Jurkat, Clone E6-1 (cell line): ENCODE results near the gene DNAJC3.
"Not testable (repeated sequence)": the region's sequence is repeated elsewhere in the genome, so short reads cannot be mapped to it uniquely, and the experiment has no call there.

Experiments
- DNase-seq: peaks from one replicate; pipeline ENCODE4 v3.0.0-alpha.2; 2011; ENCODE audit warnings: low read depth, low spot score
- H3K4me3 ChIP-seq: 2 replicates; pipeline ENCODE4 v1.5.1; 2011; ENCODE audit warnings: mild to moderate bottlenecking, low read length, control low read depth, moderate library complexity

Gene DNAJC3

GRCh38 chr13:95749545-95749944 is 72.6 kb downstream of the DNAJC3 start:
- DNase-seq, result no peak
- H3K4me3 ChIP-seq, result no peak overlapping the region

GRCh38 chr13:95752677-95753076 is 75.7 kb downstream of the DNAJC3 start:
- H3K4me3 ChIP-seq, result no peak overlapping the region
- no peak for DNase-seq

GRCh38 chr13:95754069-95754468 is 77.1 kb downstream of the DNAJC3 start:
- DNase-seq, result no peak
- no peak overlapping the region for H3K4me3 ChIP-seq

- no peak overlapping the region for H3K4me3 ChIP-seq
- DNase-seq, result no peak
Measured at GRCh38 chr13:95756072-95756471, 79.1 kb downstream of the DNAJC3 start.

GRCh38 chr13:95762626-95763025 is 85.7 kb downstream of the DNAJC3 start:
- H3K4me3 ChIP-seq, DNase-seq: not testable (repeated sequence)

GRCh38 chr13:95763601-95764000 is 86.7 kb downstream of the DNAJC3 start:
- no peak for DNase-seq
- H3K4me3 ChIP-seq, result no peak overlapping the region

GRCh38 chr13:95771905-95772304 is 95.0 kb downstream of the DNAJC3 start:
- H3K4me3 ChIP-seq, result no peak overlapping the region
- no peak for DNase-seq

- no peak for DNase-seq
- H3K4me3 ChIP-seq, result no peak overlapping the region
Measured at GRCh38 chr13:95779522-95779921, 102.6 kb downstream of the DNAJC3 start.

GRCh38 chr13:95781016-95781415 is 104.1 kb downstream of the DNAJC3 start:
- no peak for DNase-seq
- no peak overlapping the region for H3K4me3 ChIP-seq

GRCh38 chr13:95781940-95782339 is 105.0 kb downstream of the DNAJC3 start:
- H3K4me3 ChIP-seq, DNase-seq: not testable (repeated sequence)

GRCh38 chr13:95783747-95784146 is 106.8 kb downstream of the DNAJC3 start:
- H3K4me3 ChIP-seq, result no peak overlapping the region
- DNase-seq, result no peak

GRCh38 chr13:95784161-95784899 is 107.4 kb downstream of the DNAJC3 start:
- no peak for DNase-seq
- H3K4me3 ChIP-seq, result no peak overlapping the region

- H3K4me3 ChIP-seq, result no peak overlapping the region
- no peak for DNase-seq
Measured at GRCh38 chr13:95784900-95785290, 108.0 kb downstream of the DNAJC3 start.

GRCh38 chr13:95787356-95788099 is 110.6 kb downstream of the DNAJC3 start:
- no peak for DNase-seq
- H3K4me3 ChIP-seq, result no peak overlapping the region

- no peak overlapping the region for H3K4me3 ChIP-seq
- DNase-seq, result no peak
Measured at GRCh38 chr13:95788100-95788463, 111.1 kb downstream of the DNAJC3 start.

GRCh38 chr13:95789315-95789714 is 112.4 kb downstream of the DNAJC3 start:
- DNase-seq, H3K4me3 ChIP-seq: not testable (repeated sequence)

GRCh38 chr13:95791084-95791722 is 114.3 kb downstream of the DNAJC3 start:
- no peak for DNase-seq
- no peak overlapping the region for H3K4me3 ChIP-seq

GRCh38 chr13:95793018-95793555 is 116.1 kb downstream of the DNAJC3 start:
- DNase-seq, result no peak
- H3K4me3 ChIP-seq, result no peak overlapping the region

GRCh38 chr13:95793781-95794180 is 116.8 kb downstream of the DNAJC3 start:
- no peak overlapping the region for H3K4me3 ChIP-seq
- DNase-seq, result no peak

GRCh38 chr13:95797016-95797415 is 120.1 kb downstream of the DNAJC3 start:
- no peak for DNase-seq
- no peak overlapping the region for H3K4me3 ChIP-seq
